ENCODE results near the gene SERPINA12. TPM values are rescaled to one million over a fixed set of nuclear protein-coding genes. Genes with fewer than 3 reads are reported as not detected.

Gene SERPINA12
- total RNA-seq, 1 experiment from 2014 or later, result not detected

- peaks cover 3% of the 10 kb centered on the region; the same call in 1 of the 2 replicates for H3K4me1 Mint-ChIP-seq
- H3K27me3 Mint-ChIP-seq (ENCODE audit: low read depth), result no peaks in the 10 kb centered on the region
- DNase-seq (ENCODE audit: low spot score) (no peak), ATAC-seq (peak; percentile 50)
- ChIA-PET POLR2A (no interaction called here), CTCF (interaction anchor here (1.0 to 1.3 kb wide), 2 partner anchors 10 to 72 kb away, joined by 5 to 6 read pairs; no protein-coding TSS in a partner anchor)
- TF ChIP-seq, protein P1, sequence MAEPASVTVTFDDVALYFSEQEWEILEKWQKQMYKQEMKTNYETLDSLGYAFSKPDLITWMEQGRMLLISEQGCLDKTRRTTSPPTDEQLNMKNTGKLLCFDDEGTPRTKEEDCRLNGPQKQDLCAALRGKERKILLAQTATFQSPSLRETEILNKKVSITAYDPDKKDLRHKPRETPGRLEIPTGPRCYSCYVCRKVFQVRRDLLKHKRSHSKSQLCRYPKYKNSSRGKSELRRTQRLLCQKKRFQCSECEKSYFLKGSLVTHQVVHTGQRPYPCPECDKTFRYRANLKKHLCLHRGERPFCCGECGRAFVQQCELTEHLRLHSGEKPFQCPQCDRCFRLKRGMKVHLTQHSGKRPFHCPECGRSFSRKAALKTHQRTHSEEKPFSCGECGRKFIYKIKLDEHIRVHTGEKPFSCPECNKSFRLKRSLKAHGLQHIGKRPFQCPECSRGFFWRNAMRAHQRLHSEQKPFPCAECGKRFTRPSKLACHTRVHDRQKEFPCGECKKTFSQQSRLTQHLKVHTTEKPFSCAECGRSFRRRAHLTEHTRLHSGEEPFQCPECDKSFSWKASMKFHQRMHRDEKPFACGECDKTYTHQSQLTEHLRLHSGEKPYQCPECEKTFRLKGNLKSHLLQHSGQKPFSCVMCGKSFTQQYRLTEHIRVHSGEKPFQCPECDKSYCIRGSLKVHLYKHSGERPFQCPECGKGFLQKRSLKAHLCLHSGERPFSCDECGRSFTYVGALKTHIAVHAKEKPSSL (CRISPR knock-in tag; conservative IDR thresholded peaks at IDR 0.05), result no peak
- TF ChIP-seq SOX15 (CRISPR knock-in tag; IDR thresholded peaks at IDR 0.05) (no peak), FOXP1 (CRISPR knock-in tag; IDR thresholded peaks at IDR 0.05; ENCODE audit: borderline replicate concordance) (no peak), TEAD4 (CRISPR knock-in tag; IDR thresholded peaks at IDR 0.05) (no peak)
- TF ChIP-seq, protein P2, sequence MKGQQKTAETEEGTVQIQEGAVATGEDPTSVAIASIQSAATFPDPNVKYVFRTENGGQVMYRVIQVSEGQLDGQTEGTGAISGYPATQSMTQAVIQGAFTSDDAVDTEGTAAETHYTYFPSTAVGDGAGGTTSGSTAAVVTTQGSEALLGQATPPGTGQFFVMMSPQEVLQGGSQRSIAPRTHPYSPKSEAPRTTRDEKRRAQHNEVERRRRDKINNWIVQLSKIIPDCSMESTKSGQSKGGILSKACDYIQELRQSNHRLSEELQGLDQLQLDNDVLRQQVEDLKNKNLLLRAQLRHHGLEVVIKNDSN (CRISPR knock-in tag; IDR thresholded peaks at IDR 0.05), result no peak
- H3K36me3 Mint-ChIP-seq, result peaks cover 15% of the 10 kb centered on the region
- H3K4me3 Mint-ChIP-seq, result no peak overlapping the region
- peaks cover 37% of the 10 kb centered on the region for H3K9me3 Mint-ChIP-seq
- no peak overlapping the region for H3K27ac Mint-ChIP-seq
These were observed 49.6 kb upstream of the SERPINA12 start for GRCh38 chr14:94558842-94559241.

DNA sequence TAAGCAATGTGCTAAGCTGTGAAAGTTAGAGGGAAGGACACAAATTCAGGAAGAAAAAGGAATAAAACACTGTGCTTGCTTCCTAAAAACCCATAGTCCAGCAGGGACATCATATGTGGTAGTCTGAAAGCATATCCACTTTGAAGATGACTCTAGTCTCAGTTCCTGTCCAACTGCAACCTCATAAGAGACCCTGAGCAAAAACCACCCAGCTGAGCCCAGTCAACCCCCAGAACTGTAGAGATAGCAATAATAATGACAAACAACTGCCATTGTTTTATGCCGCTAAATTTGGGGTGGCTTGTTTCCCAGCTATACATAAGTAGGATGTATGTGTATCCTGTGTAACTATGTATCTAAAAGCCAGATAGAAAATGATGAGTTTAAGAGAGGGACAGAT lies 48.1 kb upstream of the SERPINA12 start:
- H3K27me3 Mint-ChIP-seq (ENCODE audit: low read depth), result no peaks in the 10 kb centered on the region
- peaks cover 3% of the 10 kb centered on the region; the same call in 1 of the 2 replicates for H3K4me1 Mint-ChIP-seq
- H3K27ac Mint-ChIP-seq, result no peak overlapping the region
- ATAC-seq (no peak), DNase-seq (ENCODE audit: low spot score) (no peak)
- CTCF ChIA-PET, result interaction anchor here (0.6 to 1.3 kb wide), 2 partner anchors 8 to 71 kb away, joined by 3 to 4 read pairs; no protein-coding TSS in a partner anchor
- peaks cover 52% of the 10 kb centered on the region for H3K9me3 Mint-ChIP-seq
- no peak overlapping the region for H3K4me3 Mint-ChIP-seq
- peaks cover 15% of the 10 kb centered on the region for H3K36me3 Mint-ChIP-seq
- POLR2A ChIA-PET, result no interaction called here
- no peak for TF ChIP-seq GTF2I (CRISPR knock-in tag; conservative IDR thresholded peaks at IDR 0.05)
- TF ChIP-seq, protein P3, sequence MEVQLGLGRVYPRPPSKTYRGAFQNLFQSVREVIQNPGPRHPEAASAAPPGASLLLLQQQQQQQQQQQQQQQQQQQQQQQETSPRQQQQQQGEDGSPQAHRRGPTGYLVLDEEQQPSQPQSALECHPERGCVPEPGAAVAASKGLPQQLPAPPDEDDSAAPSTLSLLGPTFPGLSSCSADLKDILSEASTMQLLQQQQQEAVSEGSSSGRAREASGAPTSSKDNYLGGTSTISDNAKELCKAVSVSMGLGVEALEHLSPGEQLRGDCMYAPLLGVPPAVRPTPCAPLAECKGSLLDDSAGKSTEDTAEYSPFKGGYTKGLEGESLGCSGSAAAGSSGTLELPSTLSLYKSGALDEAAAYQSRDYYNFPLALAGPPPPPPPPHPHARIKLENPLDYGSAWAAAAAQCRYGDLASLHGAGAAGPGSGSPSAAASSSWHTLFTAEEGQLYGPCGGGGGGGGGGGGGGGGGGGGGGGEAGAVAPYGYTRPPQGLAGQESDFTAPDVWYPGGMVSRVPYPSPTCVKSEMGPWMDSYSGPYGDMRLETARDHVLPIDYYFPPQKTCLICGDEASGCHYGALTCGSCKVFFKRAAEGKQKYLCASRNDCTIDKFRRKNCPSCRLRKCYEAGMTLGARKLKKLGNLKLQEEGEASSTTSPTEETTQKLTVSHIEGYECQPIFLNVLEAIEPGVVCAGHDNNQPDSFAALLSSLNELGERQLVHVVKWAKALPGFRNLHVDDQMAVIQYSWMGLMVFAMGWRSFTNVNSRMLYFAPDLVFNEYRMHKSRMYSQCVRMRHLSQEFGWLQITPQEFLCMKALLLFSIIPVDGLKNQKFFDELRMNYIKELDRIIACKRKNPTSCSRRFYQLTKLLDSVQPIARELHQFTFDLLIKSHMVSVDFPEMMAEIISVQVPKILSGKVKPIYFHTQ (CRISPR knock-in tag; IDR thresholded peaks at IDR 0.05), result no peak
- no peak for TF ChIP-seq E2F5 (CRISPR knock-in tag; IDR thresholded peaks at IDR 0.05)
- TF ChIP-seq KAT7 (CRISPR knock-in tag; IDR thresholded peaks at IDR 0.05; ENCODE audit: borderline replicate concordance), result no peak
- TF ChIP-seq, protein P4, sequence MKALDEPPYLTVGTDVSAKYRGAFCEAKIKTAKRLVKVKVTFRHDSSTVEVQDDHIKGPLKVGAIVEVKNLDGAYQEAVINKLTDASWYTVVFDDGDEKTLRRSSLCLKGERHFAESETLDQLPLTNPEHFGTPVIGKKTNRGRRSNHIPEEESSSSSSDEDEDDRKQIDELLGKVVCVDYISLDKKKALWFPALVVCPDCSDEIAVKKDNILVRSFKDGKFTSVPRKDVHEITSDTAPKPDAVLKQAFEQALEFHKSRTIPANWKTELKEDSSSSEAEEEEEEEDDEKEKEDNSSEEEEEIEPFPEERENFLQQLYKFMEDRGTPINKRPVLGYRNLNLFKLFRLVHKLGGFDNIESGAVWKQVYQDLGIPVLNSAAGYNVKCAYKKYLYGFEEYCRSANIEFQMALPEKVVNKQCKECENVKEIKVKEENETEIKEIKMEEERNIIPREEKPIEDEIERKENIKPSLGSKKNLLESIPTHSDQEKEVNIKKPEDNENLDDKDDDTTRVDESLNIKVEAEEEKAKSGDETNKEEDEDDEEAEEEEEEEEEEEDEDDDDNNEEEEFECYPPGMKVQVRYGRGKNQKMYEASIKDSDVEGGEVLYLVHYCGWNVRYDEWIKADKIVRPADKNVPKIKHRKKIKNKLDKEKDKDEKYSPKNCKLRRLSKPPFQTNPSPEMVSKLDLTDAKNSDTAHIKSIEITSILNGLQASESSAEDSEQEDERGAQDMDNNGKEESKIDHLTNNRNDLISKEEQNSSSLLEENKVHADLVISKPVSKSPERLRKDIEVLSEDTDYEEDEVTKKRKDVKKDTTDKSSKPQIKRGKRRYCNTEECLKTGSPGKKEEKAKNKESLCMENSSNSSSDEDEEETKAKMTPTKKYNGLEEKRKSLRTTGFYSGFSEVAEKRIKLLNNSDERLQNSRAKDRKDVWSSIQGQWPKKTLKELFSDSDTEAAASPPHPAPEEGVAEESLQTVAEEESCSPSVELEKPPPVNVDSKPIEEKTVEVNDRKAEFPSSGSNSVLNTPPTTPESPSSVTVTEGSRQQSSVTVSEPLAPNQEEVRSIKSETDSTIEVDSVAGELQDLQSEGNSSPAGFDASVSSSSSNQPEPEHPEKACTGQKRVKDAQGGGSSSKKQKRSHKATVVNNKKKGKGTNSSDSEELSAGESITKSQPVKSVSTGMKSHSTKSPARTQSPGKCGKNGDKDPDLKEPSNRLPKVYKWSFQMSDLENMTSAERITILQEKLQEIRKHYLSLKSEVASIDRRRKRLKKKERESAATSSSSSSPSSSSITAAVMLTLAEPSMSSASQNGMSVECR (CRISPR knock-in tag; IDR thresholded peaks at IDR 0.05; ENCODE audit: borderline replicate concordance), result no peak
- TF ChIP-seq HMGXB4 (CRISPR knock-in tag; IDR thresholded peaks at IDR 0.05), result no peak
- TF ChIP-seq HMGA2 (CRISPR knock-in tag; IDR thresholded peaks at IDR 0.05), result no peak
- TF ChIP-seq RORB (CRISPR knock-in tag; IDR thresholded peaks at IDR 0.05), result no peak
- no peak for TF ChIP-seq TCF7 (CRISPR knock-in tag; IDR thresholded peaks at IDR 0.05; ENCODE audit: low read depth)
- TF ChIP-seq CBFB (CRISPR knock-in tag; IDR thresholded peaks at IDR 0.05; ENCODE audit: low read depth), result no peak
- TF ChIP-seq GABPB1 (CRISPR knock-in tag; IDR thresholded peaks at IDR 0.05), result no peak
- no peak for TF ChIP-seq OVOL2 (CRISPR knock-in tag; IDR thresholded peaks at IDR 0.05; ENCODE audit: borderline replicate concordance)
- no peak for TF ChIP-seq ZNF532 (CRISPR knock-in tag; IDR thresholded peaks at IDR 0.05; ENCODE audit: borderline replicate concordance)
